Urothelium cell line (cell line): ENCODE measurements around the gene CYTH3.
A peak's percentile ranks its signal among the peaks of the same experiment; 100 is the strongest.
"Not testable (repeated sequence)": the region's sequence is repeated elsewhere in the genome, so short reads cannot be mapped to it uniquely, and the experiment has no call there.

Experiments
- DNase-seq: peaks from one replicate; pipeline ENCODE4 v3.0.0; 2011; ENCODE audit warnings: low spot score, mixed read lengths
- FAIRE-seq: peaks from 2 replicates; lab custom pipeline; 2011; peaks lifted over from hg19 to GRCh38; lab: Jason Lieb, UNC

The CYTH3 gene

DNA sequence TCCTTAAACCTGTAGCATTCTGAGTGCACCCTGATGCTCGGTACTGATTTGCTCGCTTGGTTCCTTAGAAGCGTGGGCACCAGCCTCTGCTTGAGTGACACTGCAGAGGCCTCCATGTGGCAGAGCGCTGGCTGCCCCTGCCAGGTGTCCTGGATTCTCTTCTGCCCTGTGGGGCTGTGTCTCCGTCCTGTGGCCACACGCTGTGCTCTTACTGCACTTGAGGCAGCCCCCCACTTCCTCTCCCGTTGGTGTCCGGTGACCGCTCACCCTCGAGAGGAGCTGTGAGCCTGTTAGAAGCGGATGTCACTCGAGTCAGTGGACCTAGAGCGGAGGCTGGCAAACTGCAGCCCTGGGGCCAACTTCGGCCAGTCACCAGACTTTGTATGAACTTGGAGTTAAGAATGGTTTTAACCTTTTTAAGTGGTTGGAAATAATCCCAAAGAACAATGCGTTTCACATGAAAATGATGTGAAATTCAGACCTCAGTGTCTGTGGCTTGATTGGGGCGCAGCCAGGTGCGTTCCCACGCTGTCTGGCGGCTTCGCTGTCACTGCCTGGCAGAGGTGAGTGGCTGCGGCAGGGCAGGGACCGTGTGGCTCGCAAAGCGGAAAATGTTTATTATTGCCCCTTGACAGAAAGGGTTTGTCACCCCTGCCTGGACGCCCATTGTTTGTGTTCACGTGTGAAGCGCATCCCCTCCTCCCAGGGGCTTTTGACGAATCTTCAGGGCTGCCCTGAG, 114.6 kb downstream of the CYTH3 start:
- DNase-seq (no peak), FAIRE-seq (peak; percentile 42)

DNA sequence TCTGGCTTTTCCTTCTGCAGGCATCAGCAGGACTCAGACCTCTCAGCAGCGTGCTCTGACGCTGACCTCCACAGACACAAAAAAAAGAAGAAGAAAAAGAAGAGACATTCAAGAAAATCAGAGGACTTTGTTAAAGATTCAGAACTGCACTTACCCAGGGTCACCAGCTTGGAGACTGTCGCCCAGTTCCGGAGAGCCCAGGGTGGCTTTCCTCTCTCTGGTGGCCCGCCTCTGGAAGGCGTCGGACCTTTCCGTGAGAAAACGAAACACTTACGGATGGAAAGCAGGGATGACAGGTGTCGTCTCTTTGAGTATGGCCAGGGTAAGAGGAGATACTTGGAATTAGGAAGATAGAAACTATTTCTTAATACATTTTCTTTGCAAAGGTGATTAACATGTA, 115.7 kb downstream of the CYTH3 start:
- DNase-seq (no peak), FAIRE-seq (no peak)

DNA sequence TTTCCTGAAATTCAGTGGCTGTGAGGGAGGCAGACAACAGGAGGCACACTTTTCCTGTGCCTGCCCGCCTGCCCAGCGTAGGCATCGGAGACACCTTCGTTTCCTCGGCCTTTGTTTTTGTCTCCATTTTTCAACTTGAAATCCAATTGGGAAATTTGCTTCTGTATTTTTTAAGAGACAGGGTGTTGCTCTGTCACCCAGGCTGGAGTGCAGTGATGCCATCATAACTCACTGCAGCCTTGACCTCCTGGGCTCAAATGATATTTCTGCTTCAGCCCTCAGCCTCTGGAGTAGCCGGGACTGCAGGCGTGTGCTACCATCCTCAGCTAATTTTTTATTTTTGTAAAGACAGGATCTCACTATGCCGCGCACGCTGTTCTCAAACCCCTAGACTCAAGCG, 116.8 kb downstream of the CYTH3 start:
- DNase-seq (no peak), FAIRE-seq (peak; percentile 5)

DNA sequence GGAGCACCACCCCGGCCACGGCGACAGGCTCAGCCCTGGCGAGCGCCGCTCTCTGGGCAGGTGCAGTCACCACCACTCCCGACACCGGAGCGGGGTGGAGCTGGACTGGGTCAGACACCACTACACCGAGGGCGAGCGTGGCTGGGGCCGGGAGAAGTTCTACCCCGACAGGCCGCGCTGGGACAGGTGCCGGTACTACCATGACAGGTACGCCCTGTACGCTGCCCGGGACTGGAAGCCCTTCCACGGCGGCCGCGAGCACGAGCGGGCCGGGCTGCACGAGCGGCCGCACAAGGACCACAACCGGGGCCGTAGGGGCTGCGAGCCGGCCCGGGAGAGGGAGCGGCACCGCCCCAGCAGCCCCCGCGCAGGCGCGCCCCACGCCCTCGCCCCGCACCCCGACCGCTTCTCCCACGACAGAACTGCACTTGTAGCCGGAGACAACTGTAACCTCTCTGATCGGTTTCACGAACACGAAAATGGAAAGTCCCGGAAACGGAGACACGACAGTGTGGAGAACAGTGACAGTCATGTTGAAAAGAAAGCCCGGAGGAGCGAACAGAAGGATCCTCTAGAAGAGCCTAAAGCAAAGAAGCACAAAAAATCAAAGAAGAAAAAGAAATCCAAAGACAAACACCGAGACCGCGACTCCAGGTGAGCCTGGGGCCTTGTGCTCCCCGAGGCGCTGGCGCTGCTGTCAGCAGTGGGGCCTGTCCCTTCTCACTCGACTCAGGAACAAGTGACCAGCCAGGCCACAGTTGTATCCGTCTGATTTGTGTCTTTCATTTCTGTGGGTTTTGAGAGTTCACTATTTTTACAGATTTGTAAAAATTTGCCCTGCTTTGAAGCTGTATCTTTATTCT, 117.7 kb downstream of the CYTH3 start:
- DNase-seq, result no peak
- peak; percentile 62 for FAIRE-seq

DNA sequence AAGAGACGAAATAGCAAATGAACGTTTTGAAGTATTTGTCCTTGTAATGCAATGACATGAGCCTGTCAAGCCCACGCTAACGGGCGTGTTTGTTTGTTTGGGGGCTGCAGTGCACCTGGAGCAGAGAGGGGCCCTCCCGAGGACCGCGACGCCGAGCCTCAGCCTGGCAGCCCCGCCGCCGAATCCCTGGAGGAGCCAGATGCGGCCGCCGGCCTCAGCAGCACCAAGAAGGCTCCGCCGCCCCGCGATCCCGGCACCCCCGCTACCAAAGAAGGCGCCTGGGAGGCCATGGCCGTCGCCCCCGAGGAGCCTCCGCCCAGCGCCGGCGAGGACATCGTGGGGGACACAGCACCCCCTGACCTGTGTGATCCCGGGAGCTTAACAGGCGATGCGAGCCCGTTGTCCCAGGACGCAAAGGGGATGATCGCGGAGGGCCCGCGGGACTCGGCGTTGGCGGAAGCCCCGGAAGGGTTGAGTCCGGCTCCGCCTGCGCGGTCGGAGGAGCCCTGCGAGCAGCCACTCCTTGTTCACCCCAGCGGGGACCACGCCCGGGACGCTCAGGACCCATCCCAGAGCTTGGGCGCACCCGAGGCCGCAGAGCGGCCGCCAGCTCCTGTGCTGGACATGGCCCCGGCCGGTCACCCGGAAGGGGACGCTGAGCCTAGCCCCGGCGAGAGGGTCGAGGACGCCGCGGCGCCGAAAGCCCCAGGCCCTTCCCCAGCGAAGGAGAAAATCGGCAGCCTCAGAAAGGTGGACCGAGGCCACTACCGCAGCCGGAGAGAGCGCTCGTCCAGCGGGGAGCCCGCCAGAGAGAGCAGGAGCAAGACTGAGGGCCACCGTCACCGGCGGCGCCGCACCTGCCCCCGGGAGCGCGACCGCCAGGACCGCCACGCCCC, 118.5 kb downstream of the CYTH3 start:
- DNase-seq, result no peak
- FAIRE-seq, result no peak

DNA sequence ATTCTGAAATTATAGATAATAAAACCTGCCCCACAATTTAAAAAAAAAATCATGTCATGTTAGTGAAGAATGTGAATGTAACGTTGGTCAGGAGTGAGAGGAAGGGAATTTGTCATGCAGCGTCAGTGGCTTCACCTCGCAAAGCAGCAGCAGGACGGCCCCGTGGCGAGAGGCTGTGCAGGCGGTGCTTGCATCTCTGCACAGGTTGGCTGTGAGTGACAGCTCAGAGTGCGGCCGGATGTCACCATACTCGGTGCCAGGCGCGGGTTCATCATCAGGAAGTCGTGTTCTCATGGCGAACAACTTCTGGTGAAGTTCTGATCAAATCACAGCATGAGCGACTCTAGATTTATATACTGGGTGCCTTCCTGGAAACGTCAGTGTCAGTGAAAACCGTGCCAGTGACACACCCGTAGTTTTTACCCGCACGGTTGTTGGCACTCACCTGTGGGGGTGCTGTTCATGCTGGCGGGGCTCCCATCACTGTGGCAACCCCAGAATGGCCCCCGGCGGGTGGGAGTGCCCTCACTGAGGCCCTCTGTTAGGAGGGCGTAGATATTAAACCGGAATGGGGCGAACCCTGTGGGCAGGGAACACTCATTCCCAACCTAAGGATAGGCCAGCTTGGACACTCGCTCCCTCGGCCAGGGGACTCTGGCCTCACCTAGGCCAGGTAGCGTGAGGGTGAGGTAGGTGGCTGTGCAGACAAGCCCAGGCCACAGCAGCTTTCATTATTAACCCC, 120.3 kb downstream of the CYTH3 start:
- FAIRE-seq, result peak; percentile 98
- no peak for DNase-seq

DNA sequence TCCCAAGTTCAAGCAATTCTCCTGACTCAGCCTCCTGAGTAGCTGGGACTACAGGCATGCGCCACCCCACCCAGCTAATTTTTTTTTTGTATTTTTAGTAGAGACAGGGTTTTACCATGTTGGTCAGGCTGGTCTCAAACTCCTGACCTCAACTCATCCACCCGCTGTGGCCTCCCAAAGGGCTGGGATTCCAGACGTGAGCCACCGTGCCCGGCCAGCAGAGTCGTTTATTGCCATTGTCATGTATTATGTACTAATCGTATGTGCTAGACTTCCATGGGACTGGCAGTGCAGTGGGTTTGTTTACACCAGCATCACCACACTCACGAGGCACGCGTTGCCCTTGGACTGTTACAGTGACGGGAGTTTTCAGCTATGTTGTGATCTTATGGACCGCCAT, 120.9 kb downstream of the CYTH3 start:
- not testable (repeated sequence) for FAIRE-seq, DNase-seq

DNA sequence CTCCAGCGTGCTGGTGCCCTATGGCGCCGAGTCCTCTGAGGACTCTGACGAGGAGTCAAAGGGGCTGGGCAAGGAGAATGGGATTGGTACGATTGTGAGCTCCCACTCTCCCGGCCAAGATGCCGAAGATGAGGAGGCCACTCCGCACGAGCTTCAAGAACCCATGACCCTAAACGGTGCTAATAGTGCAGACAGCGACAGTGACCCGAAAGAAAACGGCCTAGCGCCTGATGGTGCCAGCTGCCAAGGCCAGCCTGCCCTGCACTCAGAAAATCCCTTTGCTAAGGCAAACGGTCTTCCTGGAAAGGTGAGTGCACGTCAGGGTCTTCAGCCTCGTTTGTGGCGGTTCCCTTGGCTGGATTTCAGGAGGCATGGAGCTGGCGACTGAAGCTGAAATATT, 122.4 kb downstream of the CYTH3 start:
- no peak for DNase-seq
- FAIRE-seq, result peak; percentile 53

DNA sequence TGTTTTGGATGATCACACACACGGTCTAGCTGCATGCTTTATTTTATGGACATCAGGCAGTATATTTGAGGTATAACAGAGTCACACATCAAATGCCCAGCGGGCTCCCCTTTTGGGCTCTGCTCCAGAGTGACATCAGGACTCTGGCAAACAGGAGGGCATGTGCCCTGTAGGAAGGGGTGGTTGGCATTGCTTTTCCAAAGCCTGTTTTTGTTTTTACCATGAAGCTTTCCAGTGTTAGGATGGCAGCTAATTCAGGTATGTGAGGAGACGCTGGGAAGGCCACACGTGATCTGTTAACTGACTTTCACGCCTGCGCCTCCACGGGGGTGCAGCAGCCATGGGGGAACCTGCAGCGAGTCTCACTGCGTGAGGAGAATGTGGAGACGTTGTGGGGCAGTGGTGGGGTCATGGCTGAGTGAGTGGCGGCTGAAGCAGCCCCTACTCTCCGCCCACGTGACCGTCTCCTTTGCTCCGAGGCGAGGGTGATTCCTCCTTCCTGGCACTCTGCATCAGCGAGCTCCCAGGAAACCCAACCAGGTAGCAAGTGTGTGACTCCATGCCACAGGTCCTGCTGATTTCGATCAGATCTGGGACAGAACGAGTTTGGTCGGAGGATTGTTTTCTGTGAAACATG, 123.6 kb downstream of the CYTH3 start:
- FAIRE-seq (peak; percentile 95), DNase-seq (no peak)

DNA sequence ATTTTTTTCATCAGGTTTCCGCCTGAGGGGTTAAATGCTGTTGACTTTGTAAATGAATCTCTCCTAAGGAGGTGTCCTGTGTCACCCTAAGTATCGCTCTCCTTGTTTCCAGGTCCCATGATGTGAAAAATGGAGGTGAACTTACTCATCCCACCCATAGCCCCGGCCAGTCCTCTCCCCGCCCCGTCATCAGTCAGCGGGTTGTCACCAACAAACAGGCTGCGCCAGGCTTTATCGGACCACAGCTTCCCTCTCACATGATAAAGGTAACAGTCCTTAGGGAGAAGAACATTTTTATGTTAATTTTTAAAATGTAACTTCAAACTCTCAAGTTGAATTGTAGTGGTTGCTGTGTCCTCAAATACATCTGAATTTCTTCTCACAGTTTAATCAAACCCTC, 124.8 kb downstream of the CYTH3 start:
- DNase-seq (no peak), FAIRE-seq (no peak)

DNA sequence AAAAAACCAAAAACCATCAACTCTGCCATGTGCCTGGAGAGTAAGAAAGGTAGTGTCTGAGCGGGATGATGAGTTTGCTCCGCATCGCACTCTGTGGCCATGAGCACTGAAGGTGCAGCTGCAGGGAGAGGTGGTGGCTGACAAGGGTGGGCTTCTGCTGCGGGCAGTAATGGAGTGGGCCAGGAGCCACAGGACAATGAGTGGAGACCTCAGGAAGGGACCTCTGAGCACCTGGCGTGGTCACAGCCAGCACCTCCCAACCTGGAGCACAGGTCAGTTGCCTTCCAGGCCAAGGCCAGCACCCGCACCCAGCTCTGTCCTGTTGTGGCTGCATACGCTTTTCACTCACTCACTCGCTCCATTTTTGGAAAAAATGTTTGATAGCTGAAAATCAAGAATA, 125.8 kb downstream of the CYTH3 start:
- FAIRE-seq, result no peak

DNA sequence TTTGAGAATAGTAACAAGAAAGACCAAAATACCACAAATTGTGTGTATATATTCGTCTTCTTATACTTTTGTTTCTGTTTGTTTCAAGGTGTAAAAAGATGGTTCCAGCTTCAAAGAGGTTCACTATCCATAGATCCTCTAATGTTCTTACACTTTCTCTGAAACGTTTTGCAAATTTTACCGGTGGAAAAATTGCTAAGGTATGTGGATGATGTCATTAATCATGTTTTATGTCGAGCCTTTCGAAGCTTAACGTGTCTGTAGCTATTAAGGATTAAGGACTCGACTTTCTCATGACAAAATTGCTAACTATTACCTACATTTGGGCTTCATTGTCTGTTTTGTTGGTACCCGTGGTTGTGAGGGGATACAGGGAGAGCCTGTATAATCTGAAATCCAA, 128.4 kb downstream of the CYTH3 start:
- DNase-seq, result no peak
- FAIRE-seq, result peak; percentile 74

More for the DNA sequence above, 125.8 kb downstream of the CYTH3 start:
- no peak for DNase-seq

DNA sequence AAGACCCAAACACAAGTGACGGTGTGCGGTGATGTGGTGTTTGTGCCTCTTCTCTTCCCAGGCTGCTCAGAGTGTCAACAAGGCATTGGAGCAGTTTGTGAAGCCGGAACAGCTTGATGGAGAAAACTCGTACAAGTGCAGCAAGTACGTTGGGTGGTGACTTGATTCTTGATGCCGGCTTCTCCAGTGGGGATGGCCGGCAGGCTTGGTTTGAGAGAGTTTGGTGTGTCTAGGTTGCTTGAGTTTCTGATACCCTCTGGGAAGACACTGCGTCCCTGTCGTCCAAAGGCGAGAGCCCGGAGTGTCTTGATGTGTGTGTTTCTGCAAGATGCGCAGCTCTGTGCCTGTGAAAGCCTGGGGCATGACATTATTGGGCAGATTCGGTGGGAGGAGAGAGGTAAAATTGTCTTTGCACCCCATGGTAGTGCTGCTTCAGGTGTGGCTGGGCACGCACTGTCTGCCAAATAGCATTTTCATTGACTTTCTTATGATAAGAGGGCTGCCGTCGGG, 129.5 kb downstream of the CYTH3 start:
- FAIRE-seq, result peak; percentile 75
- DNase-seq, result no peak

DNA sequence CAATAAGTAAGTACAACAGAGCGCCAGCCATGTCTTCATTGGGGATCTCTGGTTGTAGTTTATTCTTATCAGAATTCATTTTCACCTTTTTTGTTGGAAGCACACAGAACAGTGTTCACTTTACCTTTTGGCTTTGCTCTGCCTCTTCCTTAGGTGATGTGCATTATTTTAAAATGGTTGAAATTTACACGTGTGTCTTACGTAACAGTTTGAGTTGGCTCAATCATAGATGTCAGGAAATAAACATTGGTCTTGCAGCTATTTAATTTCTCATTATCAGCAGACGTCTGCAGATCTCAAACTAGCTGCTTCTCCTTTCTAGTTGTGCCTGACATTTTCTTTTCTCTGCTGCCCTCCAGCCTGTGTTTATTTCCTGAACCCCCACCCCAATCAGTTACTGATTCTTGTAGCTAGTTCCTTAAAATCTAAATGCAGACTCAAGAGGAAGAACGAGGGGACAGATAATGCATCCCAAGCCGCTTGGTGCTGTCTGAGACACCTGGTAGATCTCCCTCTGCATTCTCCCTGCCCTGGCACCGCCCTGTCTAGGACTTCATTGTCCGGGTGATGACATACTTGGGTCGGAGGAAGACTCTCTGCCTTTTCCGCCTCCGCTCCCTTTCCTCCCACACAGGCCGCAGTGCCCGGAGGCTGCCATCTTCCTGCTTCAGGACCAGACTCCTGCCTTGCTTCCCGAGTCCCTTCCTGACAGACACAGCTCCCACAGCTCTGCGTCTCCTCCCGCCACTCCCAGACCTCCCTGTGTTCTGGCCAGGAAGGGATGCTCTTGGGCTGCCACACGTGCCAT, 133.0 kb downstream of the CYTH3 start:
- FAIRE-seq (peak; percentile 68), DNase-seq (no peak)

DNA sequence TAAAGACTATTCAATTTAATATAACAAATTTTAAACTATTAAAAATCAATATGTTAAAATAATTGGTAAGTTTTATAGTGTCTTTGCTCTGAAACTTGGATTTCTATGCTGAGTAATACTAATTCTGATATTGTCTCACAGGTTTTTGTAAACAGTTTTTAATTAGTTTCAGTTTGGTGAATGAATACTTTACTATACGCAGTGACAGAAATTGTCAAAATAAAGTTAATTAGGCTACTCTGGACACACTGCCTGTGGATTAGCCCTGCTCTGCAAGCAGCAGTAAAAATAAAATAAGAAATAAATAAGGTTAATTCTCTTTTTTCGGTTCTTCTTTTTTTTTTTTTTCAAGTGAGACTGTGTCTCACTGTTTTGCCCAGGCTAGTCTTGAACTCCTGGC, 135.9 kb downstream of the CYTH3 start:
- DNase-seq (no peak), FAIRE-seq (no peak)

DNA sequence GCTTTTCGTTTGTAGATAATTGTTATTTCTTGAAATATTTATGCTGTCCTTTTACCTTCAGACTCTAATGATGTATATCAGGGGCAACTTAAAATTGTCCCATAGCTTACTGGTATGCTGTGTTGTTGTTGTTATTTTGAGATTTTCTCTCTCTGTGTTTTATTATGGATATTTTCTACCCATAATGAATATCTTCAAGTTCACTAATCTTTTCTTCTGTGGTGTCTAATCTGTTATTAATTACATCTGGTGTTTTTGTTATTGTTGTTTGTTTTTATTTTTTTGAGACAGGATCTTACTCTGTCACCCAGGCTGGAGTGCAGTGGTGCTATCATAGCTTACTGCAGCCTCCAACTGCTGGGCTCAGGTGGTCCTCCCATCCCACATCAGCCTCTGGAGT, 139.2 kb downstream of the CYTH3 start:
- DNase-seq, result no peak
- no peak for FAIRE-seq

DNA sequence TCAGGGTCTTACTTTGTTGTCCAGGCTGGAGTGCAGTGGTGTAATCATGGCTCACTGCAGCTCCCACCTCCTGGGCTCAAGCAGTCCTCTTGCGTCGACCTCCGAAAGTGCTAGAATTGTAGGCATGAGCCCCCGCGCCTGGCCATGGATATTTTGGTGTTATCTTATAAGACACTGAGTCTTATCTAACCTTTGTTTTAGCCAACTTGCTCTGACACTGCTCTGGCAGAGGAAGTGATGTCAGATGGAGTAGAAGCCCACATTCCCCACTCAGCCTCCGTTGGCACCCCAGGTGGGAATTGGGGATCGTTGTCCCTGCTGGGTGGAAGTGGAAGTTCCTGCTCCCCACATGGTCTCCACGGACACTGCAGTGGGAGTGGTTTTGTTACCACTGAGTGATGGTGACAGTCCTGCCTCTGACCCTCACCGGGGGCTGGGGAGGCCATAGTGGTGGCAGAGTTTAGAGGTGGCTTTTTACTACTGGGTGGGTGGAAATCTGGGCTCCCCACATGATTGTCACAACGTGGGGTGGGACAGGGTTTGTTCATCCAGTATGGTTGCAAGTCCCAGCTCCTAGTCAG, 142.3 kb downstream of the CYTH3 start:
- DNase-seq (no peak), FAIRE-seq (peak; percentile 82)

DNA sequence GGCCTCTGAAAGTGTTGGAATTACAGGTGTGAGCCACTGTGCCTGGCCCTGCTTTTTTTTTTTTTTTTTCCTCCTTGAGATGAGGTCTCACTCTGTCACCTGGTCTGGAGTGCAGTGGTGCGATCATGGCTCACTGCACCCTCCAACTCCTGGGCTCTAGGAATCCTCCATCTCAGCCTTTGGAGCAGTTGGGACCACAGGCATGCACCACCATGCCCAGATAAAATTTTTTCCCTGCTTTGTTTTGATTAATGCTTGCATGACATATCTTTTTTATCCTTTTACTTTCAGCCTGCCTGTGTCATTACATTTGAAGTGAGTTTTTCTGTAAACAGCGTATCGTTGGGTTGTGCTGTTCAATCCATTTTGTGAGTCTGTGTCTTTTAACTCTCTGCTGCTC, 144.2 kb downstream of the CYTH3 start:
- peak; percentile 35 for FAIRE-seq

DNA sequence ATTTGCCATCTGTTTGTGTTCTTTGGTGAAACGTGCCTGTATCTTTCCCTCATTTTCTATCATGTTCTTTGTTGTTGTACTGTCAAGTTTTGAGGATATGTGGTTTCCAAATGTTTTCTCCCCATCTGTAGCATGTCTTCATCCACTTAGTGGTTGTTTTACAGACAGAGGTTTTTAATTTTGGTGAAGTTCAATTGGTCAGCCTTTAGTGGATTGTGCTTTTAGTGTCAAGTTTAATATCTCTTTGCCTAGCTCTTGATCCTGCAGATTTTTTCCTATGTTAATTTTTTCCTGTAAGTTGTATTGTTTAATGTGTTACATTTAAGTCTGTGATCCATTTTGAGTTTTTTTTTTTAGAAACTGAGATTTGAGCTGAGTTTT, 145.3 kb downstream of the CYTH3 start:
- FAIRE-seq (no peak), DNase-seq (no peak)

More for the DNA sequence above, 144.2 kb downstream of the CYTH3 start:
- no peak for DNase-seq
